Loucy (cell line): ENCODE measurements around the gene MINDY4B.

Source experiments
- EZH2phosphoT487 ChIP-seq: fragments of 200-600 bp; IDR thresholded peaks from 2 replicates; pipeline ENCODE4 v1.6.1; 2018; ENCODE audit warnings: antibody characterized with exemption, mild to moderate bottlenecking, moderate library complexity, borderline replicate concordance
- TF ChIP-seq, protein P1 (sequence below): fragments of 200-600 bp; sonication (generic); conservative IDR thresholded peaks from 2 replicates; pipeline ENCODE4 v1.5.1; 2014; ENCODE audit warnings: mild to moderate bottlenecking, antibody characterized with exemption, low read length

DNA sequence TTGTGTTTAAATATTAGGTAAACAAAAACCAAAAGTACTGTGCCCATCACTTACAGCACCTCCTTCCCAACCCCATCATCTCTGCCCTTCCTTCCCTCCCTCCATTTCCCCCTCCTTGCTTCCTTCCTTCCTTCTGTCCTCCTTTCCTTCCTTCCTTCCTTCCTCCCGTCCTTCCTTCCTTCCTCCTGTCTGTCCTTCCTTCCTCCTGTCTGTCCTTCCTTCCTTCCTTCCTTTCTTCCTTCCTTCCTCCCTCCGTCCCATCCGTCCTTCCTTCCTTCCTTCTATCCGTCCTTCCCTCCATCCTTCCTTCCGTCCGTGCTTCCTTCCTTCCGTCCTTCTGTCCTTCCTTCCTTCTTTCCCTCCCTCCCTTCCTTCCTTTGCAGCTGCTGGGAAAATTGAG lies 74.5 kb downstream of the MINDY4B start:
- TF ChIP-seq, protein P1, sequence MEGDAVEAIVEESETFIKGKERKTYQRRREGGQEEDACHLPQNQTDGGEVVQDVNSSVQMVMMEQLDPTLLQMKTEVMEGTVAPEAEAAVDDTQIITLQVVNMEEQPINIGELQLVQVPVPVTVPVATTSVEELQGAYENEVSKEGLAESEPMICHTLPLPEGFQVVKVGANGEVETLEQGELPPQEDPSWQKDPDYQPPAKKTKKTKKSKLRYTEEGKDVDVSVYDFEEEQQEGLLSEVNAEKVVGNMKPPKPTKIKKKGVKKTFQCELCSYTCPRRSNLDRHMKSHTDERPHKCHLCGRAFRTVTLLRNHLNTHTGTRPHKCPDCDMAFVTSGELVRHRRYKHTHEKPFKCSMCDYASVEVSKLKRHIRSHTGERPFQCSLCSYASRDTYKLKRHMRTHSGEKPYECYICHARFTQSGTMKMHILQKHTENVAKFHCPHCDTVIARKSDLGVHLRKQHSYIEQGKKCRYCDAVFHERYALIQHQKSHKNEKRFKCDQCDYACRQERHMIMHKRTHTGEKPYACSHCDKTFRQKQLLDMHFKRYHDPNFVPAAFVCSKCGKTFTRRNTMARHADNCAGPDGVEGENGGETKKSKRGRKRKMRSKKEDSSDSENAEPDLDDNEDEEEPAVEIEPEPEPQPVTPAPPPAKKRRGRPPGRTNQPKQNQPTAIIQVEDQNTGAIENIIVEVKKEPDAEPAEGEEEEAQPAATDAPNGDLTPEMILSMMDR: no peak
- TF ChIP-seq EZH2phosphoT487: no peak
